Lung microvascular endothelial cell (primary cell): ENCODE results near the gene ATP2B2. TPM values are rescaled to one million over a fixed set of nuclear protein-coding genes. Genes with fewer than 3 reads are reported as not detected.

ENCODE experiments used
- DNase-seq, 2 donors: peaks; one replicate each; pipeline versions ENCODE4 v3.0.0 to v3.0.0-alpha.2; 2010; ENCODE audit warnings: low read depth in 2 of 2
- total RNA-seq: library from RNA; depleted of rRNA; stranded (reverse); fragments of >200 nt; gene quantifications from 2 replicates; pipeline ENCODE4 v1.2.1, GENCODE V29; 2014

Gene ATP2B2
- total RNA-seq, 1 donor from 2014 or later = not detected

- no peak for DNase-seq
Observed at GRCh38 chr3:10332481-10333348, 172.7 kb downstream of the ATP2B2 start.

GRCh38 chr3:10331320-10331719 is 174.1 kb downstream of the ATP2B2 start:
- DNase-seq = no peak

- no peak for DNase-seq
Observed at GRCh38 chr3:10330319-10330718, 175.1 kb downstream of the ATP2B2 start.

- no peak for DNase-seq
Observed at GRCh38 chr3:10329495-10330015, 175.8 kb downstream of the ATP2B2 start.

- DNase-seq = no peak
Observed at GRCh38 chr3:10328460-10329071, 176.8 kb downstream of the ATP2B2 start.

GRCh38 chr3:10327592-10327991 is 177.8 kb downstream of the ATP2B2 start:
- no peak for DNase-seq

GRCh38 chr3:10322352-10322710 is 183.1 kb downstream of the ATP2B2 start:
- DNase-seq = peak in 1 of 2 donors; percentile 18

GRCh38 chr3:10321630-10322351 is 183.6 kb downstream of the ATP2B2 start:
- DNase-seq = no peak

GRCh38 chr3:10320320-10320677 is 185.1 kb downstream of the ATP2B2 start:
- DNase-seq = no peak

- no peak for DNase-seq
Observed at GRCh38 chr3:10319804-10320203, 185.6 kb downstream of the ATP2B2 start.

- DNase-seq = no peak
Observed at GRCh38 chr3:10319251-10319650, 186.1 kb downstream of the ATP2B2 start.

GRCh38 chr3:10317961-10318350 is 187.4 kb downstream of the ATP2B2 start:
- DNase-seq = no peak

GRCh38 chr3:10317311-10317960 is 187.9 kb downstream of the ATP2B2 start:
- DNase-seq = peak in 1 of 2 donors; percentile 42

- no peak for DNase-seq
Observed at GRCh38 chr3:10315771-10316344, 189.5 kb downstream of the ATP2B2 start.

- no peak for DNase-seq
Observed at GRCh38 chr3:10315101-10315500, 190.3 kb downstream of the ATP2B2 start.

- DNase-seq = peak; percentile 49 to 83
Observed at GRCh38 chr3:10312861-10313260, 192.5 kb downstream of the ATP2B2 start.

- peak in 1 of 2 donors; percentile 16 for DNase-seq
Observed at GRCh38 chr3:10312391-10312790, 193.0 kb downstream of the ATP2B2 start.

GRCh38 chr3:10311710-10312109 is 193.7 kb downstream of the ATP2B2 start:
- DNase-seq = no peak

GRCh38 chr3:10310578-10310977 is 194.8 kb downstream of the ATP2B2 start:
- peak in 1 of 2 donors; percentile 20 for DNase-seq

GRCh38 chr3:10309736-10310135 is 195.7 kb downstream of the ATP2B2 start:
- DNase-seq = peak; percentile 62 to 87

GRCh38 chr3:10308678-10309077 is 196.7 kb downstream of the ATP2B2 start:
- no peak for DNase-seq
